ENCODE measurements around the gene RAB40B.
A peak's percentile ranks its signal among the peaks of the same experiment; 100 is the strongest.

The RAB40B gene

GRCh38 chr17:82674656-82675475 is 23.6 kb downstream of the RAB40B start:
- no CpG with 5 or more reads among the region's 20 CpGs for WGBS (ENCODE audit: extremely low coverage, insufficient coverage, insufficient read length)
- H3K14ac ChIP-seq (ENCODE audit: low read length), result no peak overlapping the region

GRCh38 chr17:82670661-82671450 is 27.6 kb downstream of the RAB40B start:
- Histone ChIP-seq H3K79me1 (ENCODE audit: low read length) (no peaks in the 10 kb centered on the region), H3K4me2 (ENCODE audit: low read length) (no peak overlapping the region), H3K4me1 (ENCODE audit: control insufficient read depth in 1 of 2, insufficient read depth in 2 of 2, low read length in 2 of 2) (peaks cover 0 to 3% of the 10 kb centered on the region in 2 experiments), H3K9ac (ENCODE audit: low read length) (peak overlapping the region; percentile 13), H2AK5ac (ENCODE audit: low read length) (no peak overlapping the region), H3K14ac (ENCODE audit: low read length) (no peak overlapping the region), H3K36me3 (ENCODE audit: control insufficient read depth in 1 of 2, insufficient read depth in 2 of 2, low read length in 2 of 2) (no peaks in the 10 kb centered on the region), H3K9me3 (ENCODE audit: insufficient read depth, low read depth, low read length) (peaks cover 3% of the 10 kb centered on the region), H2BK120ac (ENCODE audit: insufficient read depth, low read length, poor library complexity) (no peak overlapping the region), H3K4me3 (ENCODE audit: low read depth, low read length) (no peak overlapping the region), H3K27ac (ENCODE audit: low read depth, low read length) (no peak overlapping the region), H4K8ac (ENCODE audit: low read depth, low read length) (no peak overlapping the region), H2AFZ (ENCODE audit: insufficient read depth, low read length, poor library complexity) (no peak overlapping the region), H4K12ac (ENCODE audit: low read depth, low read length) (no peak overlapping the region), H2BK12ac (ENCODE audit: low read length) (no peak overlapping the region), H4K91ac (ENCODE audit: low read depth, low read length) (no peak overlapping the region), H3K18ac (ENCODE audit: low read length) (no peak overlapping the region), H3K79me2 (ENCODE audit: control insufficient read depth, insufficient read depth, low read length, poor library complexity) (no peaks in the 10 kb centered on the region), H2BK5ac (ENCODE audit: low read depth, low read length, poor library complexity) (no peak overlapping the region), H3K4ac (ENCODE audit: low read depth, low read length) (no peak overlapping the region), H3K27me3 (ENCODE audit: insufficient read depth, low read length) (no peaks in the 10 kb centered on the region), H3K23ac (ENCODE audit: low read length) (no peak overlapping the region)
- no peak for DNase-seq
- WGBS (ENCODE audit: extremely low coverage, insufficient coverage, insufficient read length), result 100% methylated on average over 2 of the region's 19 CpGs

More at GRCh38 chr17:82674656-82675475, 23.6 kb downstream of the RAB40B start:
- Histone ChIP-seq H3K4me1 (ENCODE audit: control insufficient read depth in 1 of 2, insufficient read depth in 2 of 2, low read length in 2 of 2) (no peaks in the 10 kb centered on the region), H4K91ac (ENCODE audit: low read depth, low read length) (no peak overlapping the region), H2BK5ac (ENCODE audit: low read depth, low read length, poor library complexity) (no peak overlapping the region), H3K27ac (ENCODE audit: low read depth, low read length) (no peak overlapping the region), H2BK12ac (ENCODE audit: low read length) (no peak overlapping the region), H3K9ac (ENCODE audit: low read length) (no peak overlapping the region), H3K9me3 (ENCODE audit: insufficient read depth, low read depth, low read length) (peaks cover 3% of the 10 kb centered on the region), H2BK120ac (ENCODE audit: insufficient read depth, low read length, poor library complexity) (no peak overlapping the region), H3K79me2 (ENCODE audit: control insufficient read depth, insufficient read depth, low read length, poor library complexity) (no peaks in the 10 kb centered on the region), H3K4ac (ENCODE audit: low read depth, low read length) (no peak overlapping the region), H3K4me2 (ENCODE audit: low read length) (no peak overlapping the region), H3K4me3 (ENCODE audit: low read depth, low read length) (no peak overlapping the region), H4K12ac (ENCODE audit: low read depth, low read length) (no peak overlapping the region), H3K23ac (ENCODE audit: low read length) (no peak overlapping the region), H3K27me3 (ENCODE audit: insufficient read depth, low read length) (no peaks in the 10 kb centered on the region), H4K8ac (ENCODE audit: low read depth, low read length) (no peak overlapping the region), H2AK5ac (ENCODE audit: low read length) (no peak overlapping the region), H3K79me1 (ENCODE audit: low read length) (no peaks in the 10 kb centered on the region), H3K18ac (ENCODE audit: low read length) (no peak overlapping the region), H3K36me3 (ENCODE audit: control insufficient read depth in 1 of 2, insufficient read depth in 2 of 2, low read length in 2 of 2) (no peaks in the 10 kb centered on the region), H2AFZ (ENCODE audit: insufficient read depth, low read length, poor library complexity) (no peak overlapping the region)
- no peak for DNase-seq

GRCh38 chr17:82668631-82669099 is 29.8 kb downstream of the RAB40B start:
- Histone ChIP-seq H3K27ac (ENCODE audit: low read depth, low read length) (no peak overlapping the region), H4K12ac (ENCODE audit: low read depth, low read length) (no peak overlapping the region), H3K9me3 (ENCODE audit: insufficient read depth, low read depth, low read length) (peaks cover 3% of the 10 kb centered on the region)

GRCh38 chr17:82668024-82668630 is 30.4 kb downstream of the RAB40B start:
- no peak overlapping the region for H3K4ac ChIP-seq (ENCODE audit: low read depth, low read length)
- no peaks in the 10 kb centered on the region for H3K27me3 ChIP-seq (ENCODE audit: insufficient read depth, low read length)
- no peak overlapping the region for H2AK5ac ChIP-seq (ENCODE audit: low read length)
- peaks cover 3% of the 10 kb centered on the region for H3K9me3 ChIP-seq (ENCODE audit: insufficient read depth, low read depth, low read length)
- H3K79me1 ChIP-seq (ENCODE audit: low read length), result no peaks in the 10 kb centered on the region
- no peak overlapping the region for H2BK120ac ChIP-seq (ENCODE audit: insufficient read depth, low read length, poor library complexity)
- no peak overlapping the region for H3K4me2 ChIP-seq (ENCODE audit: low read length)
- no peak overlapping the region for H4K12ac ChIP-seq (ENCODE audit: low read depth, low read length)
- H3K23ac ChIP-seq (ENCODE audit: low read length), result no peak overlapping the region
- H2BK12ac ChIP-seq (ENCODE audit: low read length), result no peak overlapping the region
- H3K27ac ChIP-seq (ENCODE audit: low read depth, low read length), result no peak overlapping the region
- DNase-seq, result no peak
- WGBS (ENCODE audit: extremely low coverage, insufficient coverage, insufficient read length), result no CpG with 5 or more reads among the region's 16 CpGs
- H2AFZ ChIP-seq (ENCODE audit: insufficient read depth, low read length, poor library complexity), result no peak overlapping the region
- H3K36me3 ChIP-seq (ENCODE audit: control insufficient read depth in 1 of 2, insufficient read depth in 2 of 2, low read length in 2 of 2), result no peaks in the 10 kb centered on the region
- no peak overlapping the region for H3K4me3 ChIP-seq (ENCODE audit: low read depth, low read length)
- no peak overlapping the region for H3K14ac ChIP-seq (ENCODE audit: low read length)
- no peak overlapping the region for H4K91ac ChIP-seq (ENCODE audit: low read depth, low read length)
- H3K9ac ChIP-seq (ENCODE audit: low read length), result no peak overlapping the region
- no peak overlapping the region for H4K8ac ChIP-seq (ENCODE audit: low read depth, low read length)
- no peaks in the 10 kb centered on the region for H3K79me2 ChIP-seq (ENCODE audit: control insufficient read depth, insufficient read depth, low read length, poor library complexity)
- H3K4me1 ChIP-seq (ENCODE audit: control insufficient read depth in 1 of 2, insufficient read depth in 2 of 2, low read length in 2 of 2), result peaks cover 0 to 3% of the 10 kb centered on the region in 2 experiments
- no peak overlapping the region for H2BK5ac ChIP-seq (ENCODE audit: low read depth, low read length, poor library complexity)
- no peak overlapping the region for H3K18ac ChIP-seq (ENCODE audit: low read length)

More at GRCh38 chr17:82668631-82669099, 29.8 kb downstream of the RAB40B start:
- Histone ChIP-seq H3K4ac (ENCODE audit: low read depth, low read length) (no peak overlapping the region), H3K4me3 (ENCODE audit: low read depth, low read length) (no peak overlapping the region), H3K18ac (ENCODE audit: low read length) (no peak overlapping the region), H4K91ac (ENCODE audit: low read depth, low read length) (no peak overlapping the region), H3K79me2 (ENCODE audit: control insufficient read depth, insufficient read depth, low read length, poor library complexity) (no peaks in the 10 kb centered on the region), H2AK5ac (ENCODE audit: low read length) (no peak overlapping the region), H3K4me2 (ENCODE audit: low read length) (peak overlapping the region; percentile 24), H2AFZ (ENCODE audit: insufficient read depth, low read length, poor library complexity) (peak overlapping the region; percentile 28), H3K9ac (ENCODE audit: low read length) (no peak overlapping the region), H3K14ac (ENCODE audit: low read length) (no peak overlapping the region), H3K36me3 (ENCODE audit: control insufficient read depth in 1 of 2, insufficient read depth in 2 of 2, low read length in 2 of 2) (no peaks in the 10 kb centered on the region), H2BK5ac (ENCODE audit: low read depth, low read length, poor library complexity) (no peak overlapping the region), H4K8ac (ENCODE audit: low read depth, low read length) (no peak overlapping the region), H3K27me3 (ENCODE audit: insufficient read depth, low read length) (no peaks in the 10 kb centered on the region), H2BK12ac (ENCODE audit: low read length) (no peak overlapping the region), H3K4me1 (ENCODE audit: control insufficient read depth in 1 of 2, insufficient read depth in 2 of 2, low read length in 2 of 2) (peaks cover 0 to 3% of the 10 kb centered on the region in 2 experiments), H3K79me1 (ENCODE audit: low read length) (no peaks in the 10 kb centered on the region), H3K23ac (ENCODE audit: low read length) (no peak overlapping the region), H2BK120ac (ENCODE audit: insufficient read depth, low read length, poor library complexity) (no peak overlapping the region)
- WGBS (ENCODE audit: extremely low coverage, insufficient coverage, insufficient read length), result no CpG with 5 or more reads among the region's 20 CpGs
- DNase-seq, result peak; percentile 71 to 88

Data from trophoblast cell (in vitro differentiated cells and primary cell).